DOHH2 (cell line): ENCODE measurements around the gene PARVB.

ENCODE experiments used
- H3F3A ChIP-seq: fragments of 200-600 bp; sonication (generic), shearing (Covaris generic); 2 replicates; pipeline ENCODE4 v1.6.0; 2016; ENCODE audit warnings: antibody characterized with exemption, mild to moderate bottlenecking; ENCODE audit not compliant: control insufficient read depth, insufficient read depth
- H3K27ac ChIP-seq: fragments of 200-600 bp; sonication (generic); 2 replicates; pipeline ENCODE4 v1.5.1; 2014; ENCODE audit warnings: low read depth, mild to moderate bottlenecking, low read length, moderate library complexity
- H3K27me3 ChIP-seq: fragments of 200-600 bp; sonication (generic); 2 replicates; pipeline ENCODE4 v1.6.1; 2014; ENCODE audit warnings: mild to moderate bottlenecking, low read length, mixed read lengths; ENCODE audit not compliant: control insufficient read depth
- H3K36me3 ChIP-seq: fragments of 200-600 bp; sonication (generic); 2 replicates; pipeline ENCODE4 v1.6.1; 2014; ENCODE audit warnings: mild to moderate bottlenecking, low read length, moderate library complexity, mixed read lengths; ENCODE audit not compliant: control insufficient read depth
- H3K4me1 ChIP-seq: fragments of 200-600 bp; sonication (generic); 2 replicates; pipeline ENCODE4 v1.6.1; 2014; ENCODE audit warnings: mild to moderate bottlenecking, low read length, mixed read lengths; ENCODE audit not compliant: control insufficient read depth
- H3K4me2 ChIP-seq: fragments of 200-600 bp; sonication (generic); 2 replicates; pipeline ENCODE4 v1.6.0; 2014; ENCODE audit warnings: mild to moderate bottlenecking, low read length, moderate library complexity
- H3K4me3 ChIP-seq: fragments of 200-600 bp; sonication (generic); 2 replicates; pipeline ENCODE4 v1.5.1; 2014; ENCODE audit warnings: mild to moderate bottlenecking, low read length, mixed read lengths
- H3K79me2 ChIP-seq: fragments of 200-600 bp; sonication (generic); 2 replicates; pipeline ENCODE4 v1.6.1; 2014; ENCODE audit warnings: mild to moderate bottlenecking, low read length, mixed read lengths; ENCODE audit not compliant: control insufficient read depth
- H3K9me2 ChIP-seq: fragments of 200-600 bp; sonication (generic); replicated peaks from 2 replicates; pipeline ENCODE4 v1.6.1; 2014; ENCODE audit warnings: mild to moderate bottlenecking, low read length, mixed read lengths; ENCODE audit not compliant: control insufficient read depth
- H3K9me3 ChIP-seq: fragments of 200-600 bp; sonication (generic); 2 replicates; pipeline ENCODE4 v1.6.1; 2014; ENCODE audit warnings: antibody characterized with exemption, low read length, mixed read lengths; ENCODE audit not compliant: control insufficient read depth, insufficient read depth
- H4K20me1 ChIP-seq: fragments of 200-600 bp; sonication (generic); 2 replicates; pipeline ENCODE4 v1.6.0; 2014; ENCODE audit warnings: low read depth, mild to moderate bottlenecking, antibody characterized with exemption, low read length, moderate library complexity; ENCODE audit not compliant: control insufficient read depth, insufficient read depth
- EZH2phosphoT487 ChIP-seq: fragments of 200-600 bp; sonication (generic); IDR thresholded peaks from 2 replicates; pipeline ENCODE4 v1.6.1; 2017; ENCODE audit warnings: borderline replicate concordance, mild to moderate bottlenecking, antibody characterized with exemption, low read length, moderate library complexity, mixed read lengths
- TF ChIP-seq, protein P1 (sequence below): fragments of 200-600 bp; sonication (generic); IDR thresholded peaks from one replicate; pipeline ENCODE4 v1.5.1; 2014; ENCODE audit warnings: antibody characterized with exemption, mild to moderate bottlenecking, low read depth, low read length; ENCODE audit not compliant: poor library complexity, severe bottlenecking

The PARVB gene

DNA sequence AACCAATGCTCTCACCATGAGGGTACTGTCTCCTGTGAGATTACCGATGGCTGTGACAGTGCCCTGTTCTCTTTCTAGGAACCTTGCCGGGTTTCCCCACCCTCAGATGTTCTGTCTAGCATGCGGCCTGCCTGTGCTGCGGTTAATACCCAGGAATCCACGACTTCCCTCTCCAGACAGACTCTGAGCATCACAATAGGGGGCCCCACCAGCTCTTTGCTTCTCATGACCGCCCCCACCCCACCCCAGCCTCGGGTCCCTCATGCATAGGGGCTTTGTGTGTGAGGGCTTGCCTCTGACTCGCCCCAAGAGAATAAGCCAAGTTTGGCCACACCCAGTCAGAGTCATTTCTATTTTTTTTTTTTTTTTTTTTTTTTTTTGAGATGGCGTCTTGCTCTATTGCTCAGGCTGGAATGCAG is 166.9 kb downstream of the PARVB start:
- Histone ChIP-seq H3K9me3 (no peaks in the 10 kb centered on the region), H3K9me2 (no peaks in the 10 kb centered on the region), H3K4me3 (no peak overlapping the region), H3K27ac (no peak overlapping the region), H3K36me3 (no peaks in the 10 kb centered on the region), H3F3A (no peaks in the 10 kb centered on the region), H3K79me2 (no peaks in the 10 kb centered on the region), H4K20me1 (no peaks in the 10 kb centered on the region), H3K27me3 (peaks cover 9% of the 10 kb centered on the region; the same call in 1 of the 2 replicates), H3K4me1 (peaks cover 58% of the 10 kb centered on the region), H3K4me2 (peak overlapping the region; percentile 18; the same call in 1 of the 2 replicates)
- TF ChIP-seq, protein P1, sequence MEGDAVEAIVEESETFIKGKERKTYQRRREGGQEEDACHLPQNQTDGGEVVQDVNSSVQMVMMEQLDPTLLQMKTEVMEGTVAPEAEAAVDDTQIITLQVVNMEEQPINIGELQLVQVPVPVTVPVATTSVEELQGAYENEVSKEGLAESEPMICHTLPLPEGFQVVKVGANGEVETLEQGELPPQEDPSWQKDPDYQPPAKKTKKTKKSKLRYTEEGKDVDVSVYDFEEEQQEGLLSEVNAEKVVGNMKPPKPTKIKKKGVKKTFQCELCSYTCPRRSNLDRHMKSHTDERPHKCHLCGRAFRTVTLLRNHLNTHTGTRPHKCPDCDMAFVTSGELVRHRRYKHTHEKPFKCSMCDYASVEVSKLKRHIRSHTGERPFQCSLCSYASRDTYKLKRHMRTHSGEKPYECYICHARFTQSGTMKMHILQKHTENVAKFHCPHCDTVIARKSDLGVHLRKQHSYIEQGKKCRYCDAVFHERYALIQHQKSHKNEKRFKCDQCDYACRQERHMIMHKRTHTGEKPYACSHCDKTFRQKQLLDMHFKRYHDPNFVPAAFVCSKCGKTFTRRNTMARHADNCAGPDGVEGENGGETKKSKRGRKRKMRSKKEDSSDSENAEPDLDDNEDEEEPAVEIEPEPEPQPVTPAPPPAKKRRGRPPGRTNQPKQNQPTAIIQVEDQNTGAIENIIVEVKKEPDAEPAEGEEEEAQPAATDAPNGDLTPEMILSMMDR = no peak
- no peak for TF ChIP-seq EZH2phosphoT487

DNA sequence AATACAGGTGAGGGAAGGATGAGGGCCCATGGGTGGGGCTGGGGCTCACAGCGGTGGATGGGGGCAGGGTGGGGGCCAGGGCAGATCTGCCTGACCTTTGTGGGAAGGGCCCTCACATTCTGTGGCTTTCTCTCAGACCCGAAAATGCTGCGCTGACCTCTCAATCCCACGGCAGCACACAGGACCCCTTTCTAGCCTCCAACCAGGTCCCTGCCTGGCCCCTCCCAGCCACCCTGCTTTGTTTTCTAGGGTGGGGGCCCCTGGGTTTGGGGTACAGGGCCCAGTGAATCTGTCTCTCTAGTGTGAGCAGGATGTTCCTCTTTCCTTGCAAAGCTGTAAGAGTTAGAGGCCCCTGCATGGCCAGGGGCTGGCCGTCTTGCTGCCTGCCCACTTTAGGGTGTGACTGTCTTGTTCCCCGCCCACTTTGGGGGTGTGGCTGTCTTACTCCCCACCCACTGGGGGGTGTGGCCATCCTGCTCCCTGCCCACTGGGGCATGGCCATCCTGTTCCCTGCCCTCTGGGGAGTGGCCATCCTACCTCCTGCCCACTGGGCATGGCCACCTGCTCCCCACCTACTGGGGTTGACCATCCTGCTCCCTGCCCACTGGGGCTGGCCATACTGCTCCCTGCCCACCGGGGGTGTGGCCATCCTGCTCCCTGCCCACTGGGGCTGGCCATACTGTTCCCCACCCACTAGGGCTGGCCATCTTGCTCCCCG is 168.2 kb downstream of the PARVB start:
- no peak overlapping the region for H3K4me3 ChIP-seq
- H3K9me2 ChIP-seq = no peaks in the 10 kb centered on the region
- H3K36me3 ChIP-seq = no peaks in the 10 kb centered on the region
- no peaks in the 10 kb centered on the region for H3K79me2 ChIP-seq
- peaks cover 60% of the 10 kb centered on the region for H3K4me1 ChIP-seq
- no peaks in the 10 kb centered on the region for H4K20me1 ChIP-seq
- TF ChIP-seq EZH2phosphoT487 = no peak
- TF ChIP-seq, protein P1 = no peak
- no peak overlapping the region for H3K4me2 ChIP-seq
- H3K9me3 ChIP-seq = no peaks in the 10 kb centered on the region
- H3K27me3 ChIP-seq = peaks cover 9% of the 10 kb centered on the region; the same call in 1 of the 2 replicates
- H3K27ac ChIP-seq = no peak overlapping the region
- no peaks in the 10 kb centered on the region for H3F3A ChIP-seq

DNA sequence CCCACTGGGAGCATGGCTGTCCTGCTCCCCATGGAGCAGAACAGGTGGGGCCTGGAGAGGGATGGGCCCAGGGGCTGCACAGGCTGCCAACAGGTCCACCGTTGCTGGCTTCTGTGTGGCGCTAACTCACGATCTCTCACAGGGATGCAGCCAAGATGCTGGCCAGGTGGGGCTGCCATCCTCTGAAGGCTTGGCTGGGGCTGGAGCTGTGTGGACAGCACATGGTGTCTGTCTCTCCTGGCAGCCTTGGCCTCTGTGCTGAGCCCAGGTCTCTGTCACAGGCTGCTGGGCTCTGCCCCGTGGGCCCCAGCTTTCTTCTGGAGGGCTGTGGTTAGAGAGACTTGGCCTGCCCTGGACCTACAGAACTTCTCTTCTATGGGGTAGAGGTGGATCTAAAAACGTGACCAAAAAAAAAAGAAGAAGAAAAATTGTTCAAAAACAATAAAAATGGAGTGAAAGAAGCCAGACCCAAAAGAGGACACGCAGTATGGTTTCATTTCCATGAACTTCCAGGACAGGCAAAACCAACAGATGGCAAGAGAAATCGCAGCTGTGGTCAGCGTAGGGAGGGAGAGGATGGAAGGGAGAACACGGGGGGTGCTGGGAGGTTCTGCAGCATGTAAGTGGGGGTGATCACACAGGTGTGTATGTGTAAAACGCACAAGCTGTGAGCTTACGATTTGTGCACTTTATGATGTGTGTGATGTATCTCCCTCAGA is 168.9 kb downstream of the PARVB start:
- Histone ChIP-seq H3K27ac (no peak overlapping the region), H3K27me3 (peaks cover 9% of the 10 kb centered on the region; the same call in 1 of the 2 replicates), H3F3A (no peaks in the 10 kb centered on the region), H3K4me2 (no peak overlapping the region), H3K4me1 (peaks cover 60% of the 10 kb centered on the region), H3K9me2 (no peaks in the 10 kb centered on the region), H3K79me2 (no peaks in the 10 kb centered on the region), H3K36me3 (no peaks in the 10 kb centered on the region), H4K20me1 (no peaks in the 10 kb centered on the region), H3K4me3 (no peak overlapping the region), H3K9me3 (no peaks in the 10 kb centered on the region)
- TF ChIP-seq, protein P1 = no peak
- no peak for TF ChIP-seq EZH2phosphoT487
